Astrocyte (in vitro differentiated cells and primary cell): ENCODE measurements around the gene DLK2. TPM values are rescaled to one million over a fixed set of nuclear protein-coding genes. Genes with fewer than 3 reads are reported as not detected.

Experiments
- DNase-seq: peaks from one replicate; pipeline ENCODE4 v3.0.0-alpha.2; 2010; ENCODE audit warnings: low read depth
- FAIRE-seq: peaks from 2 replicates; lab custom pipeline; 2011; peaks lifted over from hg19 to GRCh38; lab: Jason Lieb, UNC
- H2AFZ ChIP-seq: 2 replicates; pipeline ENCODE4 v1.6.0; 2012; ENCODE audit warnings: low read depth, low read length, inconsistent platforms
- H3K27ac ChIP-seq: 2 replicates; pipeline ENCODE4 v1.5.1; 2011; ENCODE audit warnings: low read depth, low read length, inconsistent platforms
- H3K27me3 ChIP-seq: 2 replicates; pipeline ENCODE4 v1.6.0; 2011; ENCODE audit warnings: low read length, inconsistent platforms; ENCODE audit not compliant: insufficient read depth
- H3K36me3 ChIP-seq: 2 replicates; pipeline ENCODE4 v1.5.1; 2011; ENCODE audit warnings: low read length, inconsistent platforms; ENCODE audit not compliant: insufficient read depth
- H3K4me1 ChIP-seq: 2 replicates; pipeline ENCODE4 v1.5.1; 2011; ENCODE audit warnings: low read length, inconsistent platforms; ENCODE audit not compliant: insufficient read depth
- H3K4me2 ChIP-seq: 2 replicates; pipeline ENCODE4 v1.6.0; 2012; ENCODE audit warnings: low read length, inconsistent platforms
- H3K4me3 ChIP-seq: 2 replicates; pipeline ENCODE4 v1.5.1; 2011; ENCODE audit warnings: low read depth, mild to moderate bottlenecking, low read length, inconsistent platforms; ENCODE audit not compliant: insufficient read depth
- H3K79me2 ChIP-seq: 2 replicates; pipeline ENCODE4 v1.6.0; 2012; ENCODE audit warnings: mild to moderate bottlenecking, low read length, inconsistent platforms; ENCODE audit not compliant: insufficient read depth
- H3K9ac ChIP-seq: 2 replicates; pipeline ENCODE4 v1.6.0; 2012; ENCODE audit warnings: mild to moderate bottlenecking, low read length, inconsistent platforms
- H3K9me3 ChIP-seq: 2 replicates; pipeline ENCODE4 v1.5.1; 2012; ENCODE audit warnings: low read depth, mild to moderate bottlenecking, low read length, inconsistent platforms; ENCODE audit not compliant: insufficient read depth
- H4K20me1 ChIP-seq: 2 replicates; pipeline ENCODE4 v1.6.0; 2012; ENCODE audit warnings: low read length, inconsistent platforms; ENCODE audit not compliant: insufficient read depth
- H3K27ac Mint-ChIP-seq: one replicate; pipeline ENCODE4 v1.8.0; 2021; ENCODE audit warnings: mild to moderate bottlenecking, mixed read lengths; ENCODE audit not compliant: unreplicated experiment
- H3K27me3 Mint-ChIP-seq: one replicate; pipeline ENCODE4 v1.8.0; 2021; ENCODE audit warnings: low read depth, mixed read lengths; ENCODE audit not compliant: unreplicated experiment
- H3K36me3 Mint-ChIP-seq: one replicate; pipeline ENCODE4 v1.8.0; 2021; ENCODE audit warnings: low read depth, mixed read lengths; ENCODE audit not compliant: unreplicated experiment
- H3K4me1 Mint-ChIP-seq: one replicate; pipeline ENCODE4 v1.8.0; 2021; ENCODE audit warnings: low read depth, mixed read lengths; ENCODE audit not compliant: unreplicated experiment
- H3K4me3 Mint-ChIP-seq: one replicate; pipeline ENCODE4 v1.8.0; 2021; ENCODE audit warnings: mild to moderate bottlenecking, moderate library complexity, mixed read lengths; ENCODE audit not compliant: unreplicated experiment
- H3K9me3 Mint-ChIP-seq: one replicate; pipeline ENCODE4 v1.8.0; 2021; ENCODE audit warnings: mild to moderate bottlenecking, mixed read lengths; ENCODE audit not compliant: unreplicated experiment
- CTCF ChIP-seq: IDR thresholded peaks from 2 replicates; pipeline ENCODE4 v1.5.1; 2011; ENCODE audit warnings: low read depth, mild to moderate bottlenecking, inconsistent platforms, low read length, moderate library complexity; ENCODE audit not compliant: insufficient read depth
- EZH2 ChIP-seq: IDR thresholded peaks from 2 replicates; pipeline ENCODE4 v1.6.1; 2012; ENCODE audit warnings: mild to moderate bottlenecking, low read length, inconsistent platforms; ENCODE audit not compliant: insufficient read depth
- total RNA-seq: library from RNA; stranded (reverse); gene quantifications from 2 replicates; pipeline ENCODE4 v1.2.1, GENCODE V29; 2021

The DLK2 gene
- total RNA-seq, 1 donor from 2014 or later = 0.68 TPM

DNA sequence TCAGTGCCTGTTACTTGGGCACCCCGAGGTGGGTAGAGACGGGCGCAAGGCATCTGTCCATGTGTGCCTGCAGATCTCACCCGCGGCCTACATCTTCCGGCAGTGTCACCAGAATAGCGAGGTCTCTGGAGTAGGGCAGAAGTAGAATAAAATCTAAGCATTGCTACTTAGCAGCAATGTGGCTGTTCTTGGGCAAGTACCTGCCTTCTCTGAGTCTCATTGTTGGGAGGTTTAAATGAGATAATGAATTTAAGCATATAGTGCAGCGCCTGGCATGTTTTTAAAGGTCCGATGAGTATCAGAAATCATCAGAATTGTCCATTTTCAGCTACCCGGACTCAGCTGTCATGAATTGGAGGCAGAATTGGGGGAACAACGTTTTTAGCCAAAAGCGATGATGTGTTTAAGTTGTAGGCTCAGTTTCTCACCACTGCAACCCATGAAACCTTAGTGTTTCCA is 27.2 kb downstream of the DLK2 start:
- FAIRE-seq (no peak), DNase-seq (peak; percentile 12)
- Histone ChIP-seq H3K27me3 (no peaks in the 10 kb centered on the region), H3K9me3 (no peaks in the 10 kb centered on the region), H3K4me1 (peaks cover 14% of the 10 kb centered on the region), H3K4me2 (peak overlapping the region; percentile 98), H4K20me1 (peaks cover 12% of the 10 kb centered on the region), H3K36me3 (no peaks in the 10 kb centered on the region), H3K27ac (peak overlapping the region; percentile 82), H2AFZ (peak overlapping the region; percentile 80), H3K9ac (peak overlapping the region; percentile 97), H3K4me3 (peak overlapping the region; percentile 92), H3K79me2 (peaks cover 26% of the 10 kb centered on the region)
- no peaks in the 10 kb centered on the region for H3K27me3 Mint-ChIP-seq
- H3K27ac Mint-ChIP-seq = peak overlapping the region; percentile 72
- H3K36me3 Mint-ChIP-seq = peaks cover 6% of the 10 kb centered on the region
- peaks cover 11% of the 10 kb centered on the region for H3K4me1 Mint-ChIP-seq
- peak overlapping the region; percentile 93 for H3K4me3 Mint-ChIP-seq
- H3K9me3 Mint-ChIP-seq = peaks cover 3% of the 10 kb centered on the region
- TF ChIP-seq EZH2 = no peak
- TF ChIP-seq CTCF = no peak

DNA sequence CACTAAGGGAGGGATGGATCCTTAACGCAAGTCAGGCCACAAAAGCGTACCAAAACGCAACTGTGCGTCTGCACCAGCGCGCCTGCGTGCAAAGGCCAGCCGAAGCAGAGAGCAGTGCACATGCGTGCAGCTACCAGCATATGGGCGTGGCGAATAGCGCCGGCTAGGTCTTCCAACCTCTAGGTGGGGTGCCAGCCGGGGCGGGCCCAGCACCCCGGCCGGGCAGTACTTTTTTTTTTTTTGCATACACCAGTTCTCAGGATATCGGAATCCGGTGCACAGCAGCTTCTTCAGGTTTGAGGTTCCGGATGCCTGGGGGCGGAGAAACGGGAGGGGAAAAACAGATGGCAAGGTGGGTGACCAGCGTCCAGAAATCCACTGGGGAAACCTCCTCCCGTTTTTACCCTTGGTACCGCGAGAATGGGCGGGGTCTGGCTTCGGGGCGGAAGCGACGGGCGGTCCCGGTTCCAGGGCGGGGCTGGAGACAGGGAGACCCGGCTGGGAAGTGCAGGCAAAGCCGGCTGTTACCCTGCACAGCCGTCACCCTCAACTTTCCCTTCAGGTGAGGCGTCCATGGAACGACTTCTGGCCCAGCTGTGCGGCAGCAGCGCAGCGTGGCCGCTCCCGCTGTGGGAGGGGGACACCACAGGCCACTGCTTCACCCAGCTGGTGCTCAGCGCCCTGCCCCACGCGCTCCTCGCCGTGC is 27.8 kb downstream of the DLK2 start, which contains the start of gene ABCC10:
ABCC10 (plus strand) TSS at position 136 of the 706 bp plus-strand sequence; CDS start at position 574, 438 bp downstream.
- H3K9ac ChIP-seq = peak within 1 kb of the TSS; percentile 97
- H3K9me3 ChIP-seq = no peaks in the 10 kb centered on the region
- no peaks in the 10 kb centered on the region for H3K36me3 ChIP-seq
- peaks cover 26% of the 10 kb centered on the region for H3K79me2 ChIP-seq
- H3K27ac ChIP-seq = peak within 1 kb of the TSS; percentile 82
- peaks cover 14% of the 10 kb centered on the region for H3K4me1 ChIP-seq
- H3K4me3 ChIP-seq = peak within 1 kb of the TSS; percentile 92
- H3K27me3 ChIP-seq = no peaks in the 10 kb centered on the region
- H3K4me2 ChIP-seq = peak within 1 kb of the TSS; percentile 98
- Mint-ChIP-seq H3K4me1 (peaks cover 11% of the 10 kb centered on the region), H3K27me3 (no peaks in the 10 kb centered on the region), H3K9me3 (peaks cover 3% of the 10 kb centered on the region), H3K36me3 (peaks cover 6% of the 10 kb centered on the region), H3K27ac (peak within 1 kb of the TSS; percentile 91), H3K4me3 (peak within 1 kb of the TSS; percentile 93)
- DNase-seq (peak; percentile 95), FAIRE-seq (no peak)
- TF ChIP-seq EZH2 (no peak), CTCF (peak; percentile 25)
- H2AFZ ChIP-seq = peak within 1 kb of the TSS; percentile 80
- H4K20me1 ChIP-seq = peaks cover 8% of the 10 kb centered on the region
